Endothelial cell of umbilical vein (primary cell): ENCODE results near the gene DPP6. TPM values are rescaled to one million over a fixed set of nuclear protein-coding genes. Genes with fewer than 3 reads are reported as not detected.

ENCODE experiments used
- BruUV-seq: library from RNA; stranded (reverse); fragments of 400-500 nt; replicated peaks from 2 replicates; lab custom pipeline; 2021; lab: Mats Ljungman, UMichigan
- CTCF ChIA-PET: fragments of 300-600, 350-600 bp; sonication (Branson Sonifier 250); formaldehyde crosslinking; loops from one replicate; lab custom pipeline; 2021; ENCODE audit warnings: antibody characterized with exemption, inconsistent platforms; lab: Charles Lee
- POLR2A ChIA-PET: fragments of 300-600, 350-600 bp; sonication (Branson Sonifier 250); formaldehyde crosslinking; loops from one replicate; lab custom pipeline; 2021; ENCODE audit warnings: antibody characterized with exemption, inconsistent platforms; lab: Charles Lee
- DNase-seq: peaks from one replicate; pipeline ENCODE4 v3.0.0-alpha.2; 2011; ENCODE audit warnings: low read depth, low spot score
- FAIRE-seq: peaks from 2 replicates; lab custom pipeline; 2011; peaks lifted over from hg19 to GRCh38; lab: Jason Lieb, UNC
- H2AFZ ChIP-seq: 2 replicates; pipeline ENCODE4 v1.6.0; 2012; ENCODE audit warnings: low read depth, low read length, control low read depth, inconsistent platforms
- H3K27ac ChIP-seq: 2 replicates; pipeline ENCODE4 v1.5.1; 2011; ENCODE audit warnings: low read depth, mild to moderate bottlenecking, control low read depth, low read length, moderate library complexity; ENCODE audit not compliant: insufficient read depth
- H3K27me3 ChIP-seq, 2 experiments: 2 replicates each; pipeline versions ENCODE4 v1.6.0 to v1.6.1; 2011; ENCODE audit warnings: low read length in 2 of 2, mixed read lengths in 1 of 2; ENCODE audit not compliant: control insufficient read depth in 2 of 2, insufficient read depth in 2 of 2
- H3K36me3 ChIP-seq, 2 experiments: 2 replicates in 1 of 2; 3 replicates in 1 of 2; pipeline ENCODE4 v1.5.1; 2011; ENCODE audit warnings: low read length in 2 of 2, mild to moderate bottlenecking in 1 of 2, moderate library complexity in 1 of 2; ENCODE audit not compliant: control insufficient read depth in 2 of 2, insufficient read depth in 2 of 2; ENCODE audit errors: extremely low read depth in 1 of 2
- H3K4me1 ChIP-seq: 3 replicates; pipeline ENCODE4 v1.5.1; 2011; ENCODE audit warnings: mild to moderate bottlenecking, low read length; ENCODE audit not compliant: control insufficient read depth, insufficient read depth; ENCODE audit errors: extremely low read depth
- H3K4me2 ChIP-seq: 2 replicates; pipeline ENCODE4 v1.6.1; 2011; ENCODE audit warnings: low read length, control low read depth, mixed read lengths; ENCODE audit not compliant: insufficient read depth
- H3K4me3 ChIP-seq, 3 experiments: fragments of 200-600 bp in 1 of 3; sonication (generic), shearing (Covaris generic) in 1 of 3; replicated peaks in 1 of 3; 2 replicates each; pipeline ENCODE4 v1.5.1; 2011 to 2016; ENCODE audit warnings: control low read depth in 3 of 3, low read length in 3 of 3, mild to moderate bottlenecking in 2 of 3, inconsistent platforms in 1 of 3, low read depth in 1 of 3, moderate library complexity in 1 of 3; ENCODE audit not compliant: insufficient read depth in 1 of 3
- H3K79me2 ChIP-seq: 2 replicates; pipeline ENCODE4 v1.6.0; 2012; ENCODE audit warnings: low read length, inconsistent platforms; ENCODE audit not compliant: control insufficient read depth, insufficient read depth
- H3K9ac ChIP-seq: replicated peaks from 2 replicates; pipeline ENCODE3; 2011; ENCODE audit warnings: low read length, control low read depth; ENCODE audit not compliant: insufficient read depth; ENCODE audit errors: extremely low read depth
- H3K9me1 ChIP-seq: replicated peaks from 3 replicates; pipeline ENCODE4 v1.6.0; 2011; ENCODE audit warnings: mild to moderate bottlenecking, low read length; ENCODE audit not compliant: control insufficient read depth, insufficient read depth; ENCODE audit errors: extremely low read depth
- H3K9me3 ChIP-seq: replicated peaks from 2 replicates; pipeline ENCODE4 v1.5.1; 2012; ENCODE audit warnings: low read length, inconsistent platforms; ENCODE audit not compliant: control insufficient read depth, insufficient read depth
- H4K20me1 ChIP-seq: replicated peaks from 2 replicates; pipeline ENCODE3; 2011; ENCODE audit warnings: mild to moderate bottlenecking, low read length; ENCODE audit not compliant: control insufficient read depth, insufficient read depth; ENCODE audit errors: extremely low read depth
- CTCF ChIP-seq, 2 donors: IDR thresholded peaks; 1 replicate in 1 of 2; 2 replicates in 1 of 2; pipeline ENCODE4 v1.5.1; 2011; ENCODE audit warnings: low read length in 2 of 2, mild to moderate bottlenecking in 2 of 2, moderate library complexity in 2 of 2, control low read depth in 1 of 2, inconsistent platforms in 1 of 2, low read depth in 1 of 2; ENCODE audit not compliant: insufficient read depth in 1 of 2; ENCODE audit errors: extremely low read depth in 1 of 2
- FOS ChIP-seq: IDR thresholded peaks from 2 replicates; pipeline ENCODE4 v1.6.1; 2011; ENCODE audit warnings: mild to moderate bottlenecking, low read length, moderate library complexity, borderline replicate concordance; ENCODE audit not compliant: insufficient read depth
- GATA2 ChIP-seq: IDR thresholded peaks from 2 replicates; pipeline ENCODE4 v1.7.0; 2011; ENCODE audit warnings: low read depth, mild to moderate bottlenecking, moderate library complexity, mixed read lengths, low read length; ENCODE audit not compliant: insufficient read length, insufficient read depth
- JUN ChIP-seq: IDR thresholded peaks from 2 replicates; pipeline ENCODE4 v1.6.1; 2011; ENCODE audit warnings: borderline replicate concordance, low read depth; ENCODE audit not compliant: insufficient read length, insufficient read depth
- POLR2AphosphoS5 ChIP-seq: IDR thresholded peaks from 2 replicates; pipeline ENCODE4 v1.6.1; 2012; ENCODE audit warnings: low read depth, mild to moderate bottlenecking, control low read depth, low read length, moderate library complexity; ENCODE audit not compliant: insufficient read depth
- dilution Hi-C: fragments of 300-500 bp; cut with MboI; formaldehyde crosslinking; loops from one replicate; pipeline ENCODE4 v1.15.0; 2019; ENCODE audit warnings: low sequenced_read_pairs; ENCODE audit not compliant: extremely low pct_ligation_motif_present
- intact Hi-C: fragments of 100-400 bp; cut with micrococcal nuclease; formaldehyde crosslinking; loops from one replicate; pipeline ENCODE4 v1.10.0; 2022
- polyA plus RNA-seq, 4 experiments: library from polyadenylated mRNA; depleted of rRNA in 3 of 4; stranded (reverse) in 3 of 4; unstranded in 1 of 4; fragments of >200 nt; gene quantifications; 2 replicates each; pipeline versions ENCODE4 v1.2.1 to v1.2.3, GENCODE V29; 2011 to 2012; ENCODE audit warnings: missing spikeins in 1 of 4
- total RNA-seq: library from RNA; stranded (reverse); gene quantifications from 2 replicates; pipeline ENCODE4 v1.2.3, GENCODE V29; 2021

Gene DPP6
- total and polyA plus RNA-seq, 2 donors (not counting 3 experiments of a cell fraction or from before 2014, with no cell fraction given): not detected

GRCh38 chr7:154178895-154179294 is 126.7 kb downstream of the DPP6 start:
- Histone ChIP-seq H3K27ac (no peak overlapping the region), H3K27me3 (no peaks in the 10 kb centered on the region), H3K4me2 (no peak overlapping the region), H3K4me1 (no peaks in the 10 kb centered on the region), H3K9ac (no peak overlapping the region), H3K79me2 (no peaks in the 10 kb centered on the region), H3K36me3 (no peaks in the 10 kb centered on the region), H3K9me1 (no peaks in the 10 kb centered on the region), H2AFZ (no peak overlapping the region), H3K4me3 (no peak overlapping the region), H4K20me1 (no peaks in the 10 kb centered on the region), H3K9me3 (peaks cover 3% of the 10 kb centered on the region)
- no TSS peak for BruUV-seq
- POLR2A ChIA-PET: no interaction called here
- TF ChIP-seq GATA2: no peak
- no peak for TF ChIP-seq FOS
- no peak for TF ChIP-seq JUN
- TF ChIP-seq POLR2AphosphoS5: no peak
- DNase-seq (no peak), FAIRE-seq (no peak)
- intact Hi-C loops (no loop called here), dilution Hi-C loops (no loop called here)
- CTCF ChIA-PET: no interaction called here

- dilution Hi-C loops (no loop called here), intact Hi-C loops (no loop called here)
- Histone ChIP-seq H3K27me3 (no peaks in the 10 kb centered on the region), H3K79me2 (no peaks in the 10 kb centered on the region), H3K4me2 (no peak overlapping the region), H3K27ac (no peak overlapping the region), H3K4me3 (no peak overlapping the region), H3K9me3 (peaks cover 5% of the 10 kb centered on the region), H4K20me1 (no peaks in the 10 kb centered on the region), H3K4me1 (no peaks in the 10 kb centered on the region), H2AFZ (no peak overlapping the region), H3K9me1 (no peaks in the 10 kb centered on the region), H3K36me3 (no peaks in the 10 kb centered on the region), H3K9ac (no peak overlapping the region)
- TF ChIP-seq CTCF (IDR thresholded peaks at IDR 0.05; ENCODE audit: extremely low read depth in 1 of 2, insufficient read depth in 1 of 2, low read depth in 1 of 2, low read length in 2 of 2) (no peak), POLR2AphosphoS5 (no peak), FOS (no peak)
- DNase-seq: no peak
- BruUV-seq: no TSS peak
- FAIRE-seq: no peak
- CTCF ChIA-PET: no interaction called here
- POLR2A ChIA-PET: no interaction called here
Observed at GRCh38 chr7:154183482-154183881, 131.3 kb downstream of the DPP6 start.
